ENCODE results near the gene PCBP3. TPM values are rescaled to one million over a fixed set of nuclear protein-coding genes. Genes with fewer than 3 reads are reported as not detected.

PCBP3 gene
- total RNA-seq, 1 donor from 2014 or later: not detected

DNA sequence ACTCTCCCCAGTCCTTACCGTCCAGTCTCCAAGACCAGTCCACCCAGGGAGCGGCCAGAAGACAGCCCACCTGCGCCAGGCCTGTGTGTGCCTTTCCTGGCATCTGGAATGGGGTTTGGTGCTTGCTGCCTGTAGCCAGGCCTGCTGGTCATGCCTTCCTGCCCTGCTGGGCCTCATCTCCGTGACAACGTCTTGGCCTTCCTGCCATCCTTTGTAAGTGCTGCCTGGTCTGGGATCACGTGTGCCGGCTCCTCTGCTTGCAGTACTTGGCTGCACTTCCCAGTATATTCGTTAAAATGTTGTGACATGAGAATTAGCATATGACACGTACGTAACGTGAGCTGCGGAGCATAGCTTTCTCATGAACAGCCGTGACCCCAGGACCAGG lies 192.7 kb downstream of the PCBP3 start:
- H3K4me3 ChIP-seq (ENCODE audit: low read length in 3 of 3): no peak overlapping the region
- H3K27me3 ChIP-seq (ENCODE audit: control insufficient read depth in 3 of 3, insufficient read depth in 3 of 3, low read length in 3 of 3): peaks cover 0 to 3% (median 2%) of the 10 kb centered on the region in 3 donors
- H3K9ac ChIP-seq (ENCODE audit: low read depth in 1 of 3, low read length in 3 of 3): no peak overlapping the region

DNA sequence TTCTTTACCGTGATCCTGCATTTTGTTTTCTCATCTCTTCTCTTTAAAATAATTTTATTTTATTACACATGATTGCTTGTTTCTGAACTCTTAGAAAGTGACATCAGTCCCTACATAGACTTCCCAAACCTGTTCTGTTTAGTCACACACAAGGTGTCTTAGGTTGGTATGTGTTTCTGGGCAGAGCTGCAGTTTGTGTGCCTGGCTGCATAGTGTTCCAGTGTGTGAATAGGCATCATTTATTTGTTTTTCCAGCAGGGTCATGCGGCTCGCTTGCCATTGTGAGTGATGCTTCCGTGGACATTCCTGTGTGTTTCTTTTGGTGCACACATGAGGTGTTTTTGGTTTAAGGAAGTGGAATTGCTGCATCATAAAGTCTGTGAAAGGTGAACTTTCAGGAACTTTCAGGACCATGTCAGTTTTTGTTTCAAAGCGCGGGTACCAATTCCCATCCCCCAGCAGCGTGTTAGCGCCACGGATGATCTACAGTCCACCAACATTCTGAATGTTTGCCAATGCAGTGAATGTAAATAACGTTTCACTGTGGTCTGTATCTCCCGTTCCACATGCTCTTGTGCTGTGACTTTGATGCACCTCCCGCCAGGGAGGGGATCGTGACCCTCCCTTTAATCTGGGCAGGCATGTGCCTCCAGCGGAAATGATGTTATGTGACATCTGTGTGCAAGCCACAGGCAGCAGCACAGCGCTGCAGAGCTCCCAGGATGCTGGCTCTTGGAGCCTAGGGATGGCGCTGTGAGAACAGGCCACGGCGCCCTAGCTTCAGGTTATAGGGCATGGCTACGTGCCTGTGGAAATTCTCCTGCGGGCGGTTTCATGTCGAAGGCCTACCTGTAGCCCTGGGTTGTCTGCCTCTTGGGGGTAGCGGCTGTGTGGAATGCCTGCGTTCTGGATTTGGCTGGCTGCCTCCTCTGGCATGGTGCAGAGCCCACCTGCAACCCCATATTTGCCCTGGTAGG lies 193.5 kb downstream of the PCBP3 start:
- Histone ChIP-seq H3K9me3 (ENCODE audit: control insufficient read depth in 3 of 3, low read length in 3 of 3) (peaks cover 0 to 5% (median 0%) of the 10 kb centered on the region in 3 donors), H3K27ac (ENCODE audit: low read depth, low read length) (no peak overlapping the region), H3K36me3 (ENCODE audit: control insufficient read depth in 3 of 3, insufficient read depth in 3 of 3, low read length in 3 of 3) (no peaks in the 10 kb centered on the region), H3K4me3 (ENCODE audit: low read length in 3 of 3) (no peak overlapping the region), H3K4me1 (ENCODE audit: control insufficient read depth in 3 of 3, insufficient read depth in 3 of 3, low read length in 3 of 3) (no peaks in the 10 kb centered on the region), H3K27me3 (ENCODE audit: control insufficient read depth in 3 of 3, insufficient read depth in 3 of 3, low read length in 3 of 3) (peaks cover 0 to 4% (median 2%) of the 10 kb centered on the region in 3 donors), H3K9ac (ENCODE audit: low read depth in 1 of 3, low read length in 3 of 3) (no peak overlapping the region)

More for the DNA sequence above, 192.7 kb downstream of the PCBP3 start:
- H3K36me3 ChIP-seq (ENCODE audit: control insufficient read depth in 3 of 3, insufficient read depth in 3 of 3, low read length in 3 of 3): no peaks in the 10 kb centered on the region
- H3K4me1 ChIP-seq (ENCODE audit: control insufficient read depth in 3 of 3, insufficient read depth in 3 of 3, low read length in 3 of 3): no peaks in the 10 kb centered on the region
- peaks cover 0 to 5% (median 0%) of the 10 kb centered on the region in 3 donors for H3K9me3 ChIP-seq (ENCODE audit: control insufficient read depth in 3 of 3, low read length in 3 of 3)
- no peak overlapping the region for H3K27ac ChIP-seq (ENCODE audit: low read depth, low read length)

DNA sequence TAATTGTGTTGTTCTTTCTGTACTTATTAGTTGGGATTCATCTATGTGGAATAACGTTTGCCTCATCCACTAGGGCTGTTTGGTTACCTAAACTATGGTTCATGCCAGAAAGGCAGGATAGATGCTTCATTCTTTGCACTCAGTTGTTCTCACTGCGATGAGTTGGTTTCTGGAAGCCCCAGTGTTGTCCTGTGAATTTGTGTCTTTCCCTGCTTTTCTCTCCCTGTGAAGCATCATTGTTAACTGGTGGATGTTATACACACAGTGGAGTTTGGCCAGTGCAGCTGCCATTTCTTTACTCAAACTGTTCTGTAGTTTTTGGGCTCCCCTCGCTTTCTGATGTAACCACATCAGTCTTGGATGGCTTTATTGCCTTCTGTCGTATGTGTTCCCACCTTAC lies 194.4 kb downstream of the PCBP3 start:
- Histone ChIP-seq H3K27ac (ENCODE audit: low read depth, low read length) (no peak overlapping the region), H3K9ac (ENCODE audit: low read depth in 1 of 3, low read length in 3 of 3) (no peak overlapping the region), H3K27me3 (ENCODE audit: control insufficient read depth in 3 of 3, insufficient read depth in 3 of 3, low read length in 3 of 3) (peaks cover 0 to 5% (median 2%) of the 10 kb centered on the region in 3 donors), H3K9me3 (ENCODE audit: control insufficient read depth in 3 of 3, low read length in 3 of 3) (peaks cover 0 to 5% (median 0%) of the 10 kb centered on the region in 3 donors), H3K4me1 (ENCODE audit: control insufficient read depth in 3 of 3, insufficient read depth in 3 of 3, low read length in 3 of 3) (no peaks in the 10 kb centered on the region), H3K4me3 (ENCODE audit: low read length in 3 of 3) (no peak overlapping the region), H3K36me3 (ENCODE audit: control insufficient read depth in 3 of 3, insufficient read depth in 3 of 3, low read length in 3 of 3) (no peaks in the 10 kb centered on the region)

DNA sequence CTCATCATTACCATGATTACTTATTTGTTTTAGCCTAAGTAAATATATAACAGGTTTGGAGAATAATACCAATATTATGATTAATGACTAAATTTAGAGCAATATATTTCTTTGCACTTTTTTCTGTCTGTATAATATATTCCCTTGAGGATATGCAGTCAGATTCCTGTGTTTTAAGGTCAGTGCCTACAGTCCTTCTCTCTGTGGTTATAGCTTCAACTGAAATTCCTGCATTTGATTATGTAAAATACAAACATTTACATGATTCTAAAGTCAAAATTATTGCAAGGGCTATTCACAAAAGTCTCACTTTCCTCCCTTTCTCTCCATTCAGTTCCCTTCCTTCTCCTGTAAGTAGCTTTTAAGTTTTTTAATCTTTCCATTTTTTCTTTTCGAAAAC lies 195.1 kb downstream of the PCBP3 start:
- no peak overlapping the region for H3K27ac ChIP-seq (ENCODE audit: low read depth, low read length)
- no peak overlapping the region for H3K4me3 ChIP-seq (ENCODE audit: low read length in 3 of 3)
- peaks cover 0 to 5% (median 0%) of the 10 kb centered on the region in 3 donors for H3K9me3 ChIP-seq (ENCODE audit: control insufficient read depth in 3 of 3, low read length in 3 of 3)
- H3K9ac ChIP-seq (ENCODE audit: low read depth in 1 of 3, low read length in 3 of 3): no peak overlapping the region
- no peaks in the 10 kb centered on the region for H3K36me3 ChIP-seq (ENCODE audit: control insufficient read depth in 3 of 3, insufficient read depth in 3 of 3, low read length in 3 of 3)
- peaks cover 0 to 5% (median 2%) of the 10 kb centered on the region in 3 donors for H3K27me3 ChIP-seq (ENCODE audit: control insufficient read depth in 3 of 3, insufficient read depth in 3 of 3, low read length in 3 of 3)
- no peaks in the 10 kb centered on the region for H3K4me1 ChIP-seq (ENCODE audit: control insufficient read depth in 3 of 3, insufficient read depth in 3 of 3, low read length in 3 of 3)

DNA sequence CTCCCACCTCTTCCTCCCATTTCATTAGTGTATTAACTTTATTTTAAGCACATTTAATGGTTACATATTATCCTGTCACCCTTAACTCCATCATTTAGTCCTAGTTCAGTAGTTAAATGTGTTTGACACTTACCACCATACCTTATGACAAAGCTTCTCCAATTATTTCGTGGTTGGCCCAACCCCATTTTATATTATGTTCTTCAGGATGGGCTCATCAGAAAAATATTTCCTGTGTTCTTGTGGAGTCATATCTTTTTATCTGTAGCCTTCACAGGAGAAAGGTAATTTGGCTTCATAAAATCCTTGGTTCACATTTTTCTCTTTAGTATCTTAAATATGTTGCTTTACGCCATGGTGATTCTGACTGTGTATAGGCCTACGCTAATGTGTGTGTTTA lies 195.7 kb downstream of the PCBP3 start:
- Histone ChIP-seq H3K36me3 (ENCODE audit: control insufficient read depth in 3 of 3, insufficient read depth in 3 of 3, low read length in 3 of 3) (no peaks in the 10 kb centered on the region), H3K9ac (ENCODE audit: low read depth in 1 of 3, low read length in 3 of 3) (no peak overlapping the region), H3K27me3 (ENCODE audit: control insufficient read depth in 3 of 3, insufficient read depth in 3 of 3, low read length in 3 of 3) (peaks cover 0 to 5% (median 2%) of the 10 kb centered on the region in 3 donors), H3K4me3 (ENCODE audit: low read length in 3 of 3) (no peak overlapping the region), H3K27ac (ENCODE audit: low read depth, low read length) (no peak overlapping the region), H3K9me3 (ENCODE audit: control insufficient read depth in 3 of 3, low read length in 3 of 3) (peaks cover 0 to 5% (median 0%) of the 10 kb centered on the region in 3 donors), H3K4me1 (ENCODE audit: control insufficient read depth in 3 of 3, insufficient read depth in 3 of 3, low read length in 3 of 3) (no peaks in the 10 kb centered on the region)

DNA sequence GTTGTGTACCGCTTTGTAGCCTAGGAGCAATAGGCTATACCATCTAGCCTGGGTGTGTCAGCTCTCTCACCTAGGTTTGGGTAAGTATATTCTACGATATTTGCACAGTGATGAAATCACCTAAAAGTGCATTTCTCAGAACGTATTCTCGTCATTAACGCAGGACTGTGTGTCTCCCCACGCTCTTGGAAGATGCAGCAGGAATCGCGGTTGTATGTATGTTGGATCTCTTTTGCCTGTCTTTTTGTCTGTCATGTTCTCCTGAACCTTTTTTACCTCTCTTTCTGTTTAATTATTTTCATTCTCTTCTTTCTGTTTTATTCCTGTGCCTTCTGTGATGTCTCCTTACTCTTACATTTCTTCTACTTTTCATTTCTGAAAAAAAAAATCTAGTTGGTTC lies 197.5 kb downstream of the PCBP3 start:
- Histone ChIP-seq H3K27me3 (ENCODE audit: control insufficient read depth in 3 of 3, insufficient read depth in 3 of 3, low read length in 3 of 3) (peaks cover 4 to 14% (median 10%) of the 10 kb centered on the region in 3 donors), H3K9me3 (ENCODE audit: control insufficient read depth in 3 of 3, low read length in 3 of 3) (peaks cover 0 to 5% (median 0%) of the 10 kb centered on the region in 3 donors), H3K4me3 (ENCODE audit: low read length in 3 of 3) (no peak overlapping the region), H3K36me3 (ENCODE audit: control insufficient read depth in 3 of 3, insufficient read depth in 3 of 3, low read length in 3 of 3) (no peaks in the 10 kb centered on the region), H3K9ac (ENCODE audit: low read depth in 1 of 3, low read length in 3 of 3) (no peak overlapping the region), H3K27ac (ENCODE audit: low read depth, low read length) (no peak overlapping the region), H3K4me1 (ENCODE audit: control insufficient read depth in 3 of 3, insufficient read depth in 3 of 3, low read length in 3 of 3) (no peaks in the 10 kb centered on the region)

DNA sequence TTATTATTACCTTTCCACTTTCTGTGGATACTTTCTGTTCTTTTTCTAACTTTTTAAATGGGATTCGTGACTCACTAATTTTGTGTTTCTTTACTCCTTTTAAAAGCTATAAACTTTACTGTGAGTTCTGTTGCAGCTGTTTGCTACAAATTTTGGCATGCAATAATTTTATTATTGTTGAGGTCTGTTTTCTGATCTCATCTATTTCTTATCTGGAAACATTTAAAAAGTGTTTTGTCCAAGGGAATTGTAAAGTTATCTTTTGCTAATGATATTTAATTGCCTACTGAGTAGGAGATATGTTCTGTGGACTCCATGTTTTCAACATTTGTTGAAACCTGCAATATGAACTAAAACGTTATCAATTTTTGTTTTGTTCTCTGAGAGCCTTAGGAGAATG lies 199.9 kb downstream of the PCBP3 start:
- Histone ChIP-seq H3K36me3 (ENCODE audit: control insufficient read depth in 3 of 3, insufficient read depth in 3 of 3, low read length in 3 of 3) (no peaks in the 10 kb centered on the region), H3K4me1 (ENCODE audit: control insufficient read depth in 3 of 3, insufficient read depth in 3 of 3, low read length in 3 of 3) (peaks cover 0 to 5% (median 0%) of the 10 kb centered on the region in 3 donors), H3K4me3 (ENCODE audit: low read length in 3 of 3) (no peak overlapping the region), H3K27me3 (ENCODE audit: control insufficient read depth in 3 of 3, insufficient read depth in 3 of 3, low read length in 3 of 3) (peaks cover 7 to 14% (median 7%) of the 10 kb centered on the region in 3 donors), H3K9me3 (ENCODE audit: control insufficient read depth in 3 of 3, low read length in 3 of 3) (peaks cover 0 to 5% (median 0%) of the 10 kb centered on the region in 3 donors), H3K9ac (ENCODE audit: low read depth in 1 of 3, low read length in 3 of 3) (no peak overlapping the region), H3K27ac (ENCODE audit: low read depth, low read length) (no peak overlapping the region)

DNA sequence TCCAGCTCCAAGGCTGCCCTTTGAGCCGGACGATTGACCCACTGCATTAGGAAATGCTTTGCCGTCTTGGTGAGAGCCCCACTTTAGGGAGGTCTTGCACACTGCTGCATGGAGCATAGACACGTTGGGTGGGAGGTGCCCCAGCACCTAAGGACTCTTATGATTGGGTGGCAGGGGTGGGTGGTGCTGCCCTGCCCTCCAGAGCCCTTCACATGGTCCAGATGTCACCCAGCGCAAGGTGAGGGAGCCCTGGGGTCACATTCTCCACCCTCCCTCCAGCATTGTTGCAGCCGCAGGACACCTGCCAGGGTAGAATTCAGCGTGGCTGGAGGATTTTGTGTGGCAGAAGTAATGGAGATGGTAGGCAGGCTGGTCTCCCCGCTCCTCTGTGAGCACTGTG lies 200.7 kb downstream of the PCBP3 start:
- no peak overlapping the region for H3K9ac ChIP-seq (ENCODE audit: low read depth in 1 of 3, low read length in 3 of 3)
- H3K4me1 ChIP-seq (ENCODE audit: control insufficient read depth in 3 of 3, insufficient read depth in 3 of 3, low read length in 3 of 3): peaks cover 0 to 5% (median 0%) of the 10 kb centered on the region in 3 donors
- no peak overlapping the region for H3K4me3 ChIP-seq (ENCODE audit: low read length in 3 of 3)
- no peak overlapping the region for H3K27ac ChIP-seq (ENCODE audit: low read depth, low read length)
- H3K9me3 ChIP-seq (ENCODE audit: control insufficient read depth in 3 of 3, low read length in 3 of 3): peaks cover 0 to 5% (median 0%) of the 10 kb centered on the region in 3 donors
- no peaks in the 10 kb centered on the region for H3K36me3 ChIP-seq (ENCODE audit: control insufficient read depth in 3 of 3, insufficient read depth in 3 of 3, low read length in 3 of 3)
- peaks cover 7 to 14% (median 7%) of the 10 kb centered on the region in 3 donors for H3K27me3 ChIP-seq (ENCODE audit: control insufficient read depth in 3 of 3, insufficient read depth in 3 of 3, low read length in 3 of 3)

DNA sequence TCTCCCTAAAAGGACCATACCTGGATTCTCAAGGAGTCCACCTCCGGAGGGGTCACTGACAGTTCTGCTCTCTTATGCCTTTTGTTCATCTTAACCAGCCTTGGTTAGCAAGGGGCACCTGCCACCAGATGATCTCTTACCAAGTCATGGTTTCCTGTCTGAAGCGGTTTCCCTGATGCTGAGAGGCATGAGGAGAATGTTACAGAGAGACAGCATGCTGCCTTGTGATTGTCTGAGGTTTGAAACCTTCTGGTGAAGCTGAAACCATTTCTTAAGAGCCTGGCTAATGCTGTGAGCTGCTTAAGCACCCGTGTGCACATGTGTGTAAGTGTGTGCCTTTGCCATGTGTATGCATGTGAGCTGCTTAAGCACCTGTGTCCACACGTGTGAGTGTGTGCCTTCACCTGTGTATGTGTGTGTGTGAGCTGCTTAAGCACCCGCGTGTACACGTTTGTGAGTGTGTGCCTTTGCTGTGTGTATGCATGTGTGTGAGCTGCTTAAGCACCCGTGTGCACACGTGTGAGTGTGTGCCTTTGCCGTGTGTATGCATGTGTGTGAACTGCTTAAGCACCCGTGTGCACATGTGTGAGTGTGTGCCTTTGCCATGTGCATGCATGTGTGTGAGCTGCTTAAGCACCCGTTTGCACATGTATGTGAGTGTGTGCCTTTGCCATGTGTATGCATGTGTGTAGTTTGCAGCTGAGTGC lies 201.7 kb downstream of the PCBP3 start:
- Histone ChIP-seq H3K27me3 (ENCODE audit: control insufficient read depth in 3 of 3, insufficient read depth in 3 of 3, low read length in 3 of 3) (peaks cover 7 to 20% (median 13%) of the 10 kb centered on the region in 3 donors), H3K9ac (ENCODE audit: low read depth in 1 of 3, low read length in 3 of 3) (no peak overlapping the region), H3K36me3 (ENCODE audit: control insufficient read depth in 3 of 3, insufficient read depth in 3 of 3, low read length in 3 of 3) (no peaks in the 10 kb centered on the region), H3K4me1 (ENCODE audit: control insufficient read depth in 3 of 3, insufficient read depth in 3 of 3, low read length in 3 of 3) (peaks cover 0 to 5% (median 0%) of the 10 kb centered on the region in 3 donors), H3K9me3 (ENCODE audit: control insufficient read depth in 3 of 3, low read length in 3 of 3) (peaks cover 0 to 5% (median 0%) of the 10 kb centered on the region in 3 donors), H3K4me3 (ENCODE audit: low read length in 3 of 3) (no peak overlapping the region), H3K27ac (ENCODE audit: low read depth, low read length) (no peak overlapping the region)

DNA sequence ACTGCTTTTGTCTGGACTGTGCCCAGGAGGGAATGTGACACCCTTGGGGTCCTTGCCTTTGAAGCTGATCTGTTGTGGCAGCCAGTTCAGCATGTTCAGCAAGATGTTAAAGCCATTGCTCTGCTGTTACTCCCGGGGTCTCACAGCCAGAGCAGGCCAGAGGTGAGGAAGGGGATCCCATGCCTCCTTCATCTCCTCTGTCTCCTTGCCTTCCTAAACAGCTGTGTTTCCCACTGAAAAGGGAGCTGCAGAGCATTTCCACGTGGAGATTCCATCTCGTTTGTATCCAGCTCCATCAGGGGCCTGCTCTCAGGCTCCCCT lies 202.2 kb downstream of the PCBP3 start:
- Histone ChIP-seq H3K4me3 (ENCODE audit: low read length in 3 of 3) (no peak overlapping the region), H3K9me3 (ENCODE audit: control insufficient read depth in 3 of 3, low read length in 3 of 3) (peaks cover 0 to 5% (median 0%) of the 10 kb centered on the region in 3 donors), H3K27ac (ENCODE audit: low read depth, low read length) (no peak overlapping the region)

More for the DNA sequence above, 202.2 kb downstream of the PCBP3 start:
- Histone ChIP-seq H3K4me1 (ENCODE audit: control insufficient read depth in 3 of 3, insufficient read depth in 3 of 3, low read length in 3 of 3) (peaks cover 0 to 5% (median 0%) of the 10 kb centered on the region in 3 donors), H3K36me3 (ENCODE audit: control insufficient read depth in 3 of 3, insufficient read depth in 3 of 3, low read length in 3 of 3) (no peaks in the 10 kb centered on the region), H3K9ac (ENCODE audit: low read depth in 1 of 3, low read length in 3 of 3) (no peak overlapping the region), H3K27me3 (ENCODE audit: control insufficient read depth in 3 of 3, insufficient read depth in 3 of 3, low read length in 3 of 3) (peaks cover 7 to 21% (median 14%) of the 10 kb centered on the region in 3 donors)

All from skeletal muscle tissue (tissue), 4 donors.